NCI-H2081 treated with DMSO at 0.1 percent for 48 hours (cell line): ENCODE results near the gene RSKR.
A peak's percentile ranks its signal among the peaks of the same experiment; 100 is the strongest.
"Not testable (repeated sequence)": the region's sequence is repeated elsewhere in the genome, so short reads cannot be mapped to it uniquely, and the experiment has no call there.

Experiments
- DNase-seq: peaks from one replicate; lab custom pipeline; 2025; lab: John Stamatoyannopoulos, UW

Gene RSKR

DNA sequence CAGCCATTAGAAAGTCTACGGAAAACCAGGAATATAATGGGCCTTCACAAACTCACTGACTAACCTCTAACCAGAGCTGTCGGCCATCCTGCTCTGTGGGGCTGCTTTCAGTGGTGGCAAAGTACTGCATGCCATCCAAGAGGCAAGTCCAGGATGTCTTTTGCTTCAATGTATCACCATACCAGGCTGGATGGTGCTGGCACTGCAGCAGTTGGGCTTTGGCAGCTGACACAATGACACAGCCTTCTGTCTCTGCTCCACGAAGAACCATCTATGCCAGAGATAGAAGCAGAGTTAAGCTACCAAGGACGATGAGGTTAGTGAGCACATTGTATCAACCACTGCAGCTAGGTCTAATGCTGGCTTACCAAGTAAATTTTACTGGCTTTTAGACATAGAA, 9.7 kb upstream of the RSKR start:
- no peak for DNase-seq

DNA sequence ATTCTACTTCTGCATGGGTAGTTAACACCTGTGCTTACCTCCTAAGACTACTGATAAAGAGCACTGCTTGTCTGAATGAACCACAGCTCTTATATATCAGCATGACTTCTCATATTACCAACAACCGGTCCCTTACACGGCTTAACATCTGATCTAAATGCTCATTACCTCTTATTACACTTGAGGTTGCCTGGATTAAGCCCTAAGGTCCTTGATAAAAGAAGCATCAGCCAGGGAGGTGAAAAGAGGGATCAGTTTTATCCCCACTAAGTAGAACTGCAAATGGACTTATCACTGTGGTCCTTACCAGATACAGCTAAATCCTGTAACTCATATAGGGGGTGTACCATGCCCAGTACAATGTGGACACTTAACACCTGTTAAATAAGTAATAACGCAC, 8.2 kb upstream of the RSKR start:
- DNase-seq = no peak

DNA sequence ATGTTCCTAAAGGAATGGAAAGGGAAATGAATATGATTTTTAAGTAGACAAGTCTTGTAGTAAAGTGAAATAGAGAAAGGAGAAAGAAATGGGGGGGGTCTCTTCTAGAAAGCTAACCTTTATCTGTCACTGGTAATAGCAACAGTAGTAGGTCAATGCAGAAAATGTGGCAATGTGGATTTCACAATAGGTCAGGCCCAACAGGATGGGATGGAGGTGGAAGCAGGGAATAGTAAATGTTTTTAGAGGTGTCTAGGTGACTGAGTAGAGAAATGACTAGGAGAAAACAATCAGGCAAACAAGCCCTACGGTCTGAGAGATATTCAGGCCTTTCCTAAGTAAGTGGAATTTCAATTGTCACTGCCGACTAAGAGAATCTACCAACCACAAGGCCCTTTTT, 6.0 kb upstream of the RSKR start:
- DNase-seq = no peak

DNA sequence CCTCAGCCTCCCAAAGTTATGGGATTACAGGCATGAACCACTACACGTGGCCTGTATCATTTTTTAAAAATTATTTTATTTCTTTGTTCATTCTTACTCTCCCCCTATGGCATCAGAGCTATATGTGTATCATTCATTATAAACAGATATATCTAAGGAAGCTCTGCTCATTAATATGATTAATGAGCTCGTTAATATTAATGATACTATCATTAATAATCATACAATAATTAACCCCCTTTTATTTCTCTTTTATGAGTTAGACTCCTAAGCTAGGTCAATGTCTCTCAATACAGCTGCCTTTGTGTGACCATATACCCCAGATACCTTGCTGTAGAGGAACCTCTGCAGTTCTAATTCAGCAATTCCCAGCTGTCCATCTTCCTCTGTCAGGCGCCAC, 4.5 kb upstream of the RSKR start:
- no peak for DNase-seq

DNA sequence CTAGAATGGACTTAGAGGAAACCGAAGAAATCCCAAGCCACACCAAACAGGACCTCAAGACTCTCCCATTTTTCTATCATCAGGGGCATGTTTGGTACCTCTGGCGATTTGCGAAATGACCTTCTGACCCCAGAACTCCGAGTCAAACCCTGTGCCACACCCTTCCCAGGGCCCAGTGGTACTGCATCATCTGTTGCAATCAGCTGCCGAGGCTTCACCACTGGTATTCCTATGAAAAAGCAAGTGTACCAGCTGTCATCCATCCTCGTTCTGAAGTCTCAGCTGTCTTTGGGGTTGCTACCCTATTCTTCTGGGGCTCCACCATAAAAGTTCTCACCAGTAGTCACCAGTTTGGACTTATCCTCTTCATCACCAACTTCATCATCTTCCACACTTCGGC, 2.3 kb upstream of the RSKR start:
- DNase-seq = no peak

DNA sequence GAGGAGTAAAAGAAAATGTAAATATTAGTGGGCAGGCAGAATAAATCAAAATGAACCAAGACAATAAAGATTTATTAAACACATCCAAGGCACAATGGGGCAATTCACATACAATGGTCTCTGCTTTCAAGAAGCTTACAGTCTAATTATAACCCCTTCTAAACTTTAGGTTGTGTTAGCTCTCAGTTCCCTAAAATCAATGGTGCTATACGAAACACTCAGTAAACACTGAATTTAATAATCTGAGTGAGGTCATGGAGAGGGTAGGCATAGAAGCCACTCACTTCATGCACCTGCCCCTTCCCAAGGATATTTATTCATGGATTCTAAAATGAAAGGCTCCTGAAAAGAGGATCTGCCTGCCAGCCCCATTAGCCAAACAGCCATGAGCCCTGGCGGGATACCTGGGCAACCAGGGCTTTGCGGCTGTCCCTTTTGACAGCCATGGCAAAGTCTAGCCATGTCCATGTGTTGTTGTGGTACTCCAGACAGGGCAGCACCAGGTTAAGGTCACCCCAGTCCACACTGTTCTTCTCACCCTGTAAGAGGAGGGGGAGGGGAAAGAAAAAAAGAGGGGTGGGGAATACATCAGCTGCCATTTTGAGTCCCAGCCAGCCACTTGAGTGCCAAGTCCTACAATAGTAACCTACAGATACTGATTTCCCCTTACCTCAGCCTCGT, 1.4 kb upstream of the RSKR start:
- DNase-seq = no peak

DNA sequence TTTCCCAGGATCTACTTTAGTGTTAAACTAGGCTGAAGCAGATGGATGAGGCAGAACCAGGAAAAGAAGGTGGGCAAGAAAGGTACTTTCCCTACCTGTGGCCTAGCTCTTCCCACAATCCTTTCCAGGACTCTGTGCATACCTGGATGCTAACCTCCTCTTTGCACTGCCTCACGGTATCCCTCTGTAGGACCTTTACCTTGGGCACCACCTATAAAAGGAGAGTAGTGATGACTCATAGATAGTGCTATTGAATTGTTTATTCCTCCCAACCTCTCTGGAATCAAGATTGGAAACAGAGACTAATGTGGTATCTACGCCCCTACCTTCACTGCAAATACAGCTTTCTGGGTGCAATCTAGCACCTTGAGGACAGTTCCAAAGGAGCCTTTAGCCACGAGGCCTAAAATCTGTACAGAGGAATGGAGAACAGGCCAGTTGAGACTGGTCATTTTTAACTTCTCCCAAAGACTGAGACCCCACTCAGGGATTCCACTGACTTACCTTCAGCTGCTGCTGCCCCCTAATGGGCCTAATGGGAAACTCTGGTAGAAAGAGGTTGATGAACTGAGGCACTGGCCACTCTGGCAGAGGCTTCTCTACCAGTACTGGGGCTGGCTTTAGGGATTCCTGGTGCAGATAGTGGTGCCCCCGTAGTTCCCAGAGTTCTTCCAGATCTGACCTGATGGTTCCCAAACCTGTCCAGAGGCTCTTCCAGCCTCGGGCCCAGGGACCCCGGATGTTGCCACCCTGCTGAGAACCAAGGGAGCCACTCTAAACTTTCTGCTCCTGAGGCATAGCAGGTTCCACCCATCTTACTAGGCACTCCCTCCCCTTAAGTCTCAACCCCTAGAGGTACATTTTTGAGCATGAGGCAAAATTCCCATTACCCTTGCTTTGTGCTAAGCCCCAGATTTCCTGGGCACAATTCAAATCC, 781 bp downstream of the RSKR start:
- no peak for DNase-seq

DNA sequence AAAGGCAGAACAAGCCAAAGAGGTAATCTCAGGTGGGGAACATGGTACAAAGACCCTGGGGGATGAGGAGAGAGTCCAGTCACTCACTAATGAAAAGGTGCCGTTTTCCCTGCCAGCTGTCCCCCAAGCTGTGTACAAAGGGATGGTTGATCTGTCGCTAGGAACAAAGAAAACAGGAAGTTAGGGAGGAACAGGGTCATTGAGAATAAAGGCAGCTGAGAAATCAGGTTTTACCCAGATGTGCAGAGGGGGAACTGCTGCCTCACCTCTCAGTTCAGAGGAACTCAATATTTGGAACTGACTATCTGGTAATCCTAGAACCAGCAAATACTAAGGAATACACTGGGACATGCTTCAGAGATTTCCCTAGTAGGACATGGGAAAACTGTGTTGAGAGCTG, 1.5 kb downstream of the RSKR start:
- DNase-seq = no peak

DNA sequence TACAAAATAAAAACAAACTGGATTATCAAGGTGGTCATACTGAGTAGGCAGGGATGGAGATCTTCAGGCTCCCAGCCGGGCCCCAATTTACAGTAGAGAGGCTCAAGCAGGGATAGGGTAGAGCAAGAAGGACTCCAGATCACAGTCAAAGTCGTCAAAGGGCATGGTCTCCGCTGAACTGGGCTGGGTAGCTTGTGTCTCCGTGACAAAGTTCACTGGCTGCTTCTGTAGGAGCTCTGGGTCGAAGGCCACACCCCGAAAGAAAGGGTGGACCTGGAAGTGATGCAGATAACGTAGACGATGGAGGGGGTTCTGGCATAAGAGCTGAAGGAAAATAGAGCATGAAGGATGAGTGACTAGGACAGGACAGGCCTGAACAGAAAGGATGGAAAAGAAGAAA, 3.6 kb downstream of the RSKR start:
- DNase-seq = no peak

DNA sequence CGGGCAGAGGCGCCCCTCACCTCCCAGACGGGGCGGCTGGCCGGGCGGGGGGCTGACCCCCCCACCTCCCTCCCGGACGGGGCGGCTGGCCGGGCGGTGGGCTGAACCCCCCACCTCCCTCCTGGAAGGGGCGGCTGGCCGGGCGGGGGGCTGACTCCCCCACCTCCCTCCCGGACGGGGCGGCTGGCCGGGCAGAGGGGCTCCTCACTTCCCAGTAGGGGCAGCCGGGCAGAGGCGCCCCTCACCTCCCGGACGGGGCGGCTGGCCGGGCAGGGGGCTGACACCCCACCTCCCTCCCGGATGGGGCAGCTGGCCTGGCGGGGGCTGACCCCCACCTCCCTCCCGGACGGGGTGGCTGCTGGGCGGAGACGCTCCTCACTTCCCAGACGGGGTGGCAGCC, 10.0 kb downstream of the RSKR start:
- not testable (repeated sequence) for DNase-seq

DNA sequence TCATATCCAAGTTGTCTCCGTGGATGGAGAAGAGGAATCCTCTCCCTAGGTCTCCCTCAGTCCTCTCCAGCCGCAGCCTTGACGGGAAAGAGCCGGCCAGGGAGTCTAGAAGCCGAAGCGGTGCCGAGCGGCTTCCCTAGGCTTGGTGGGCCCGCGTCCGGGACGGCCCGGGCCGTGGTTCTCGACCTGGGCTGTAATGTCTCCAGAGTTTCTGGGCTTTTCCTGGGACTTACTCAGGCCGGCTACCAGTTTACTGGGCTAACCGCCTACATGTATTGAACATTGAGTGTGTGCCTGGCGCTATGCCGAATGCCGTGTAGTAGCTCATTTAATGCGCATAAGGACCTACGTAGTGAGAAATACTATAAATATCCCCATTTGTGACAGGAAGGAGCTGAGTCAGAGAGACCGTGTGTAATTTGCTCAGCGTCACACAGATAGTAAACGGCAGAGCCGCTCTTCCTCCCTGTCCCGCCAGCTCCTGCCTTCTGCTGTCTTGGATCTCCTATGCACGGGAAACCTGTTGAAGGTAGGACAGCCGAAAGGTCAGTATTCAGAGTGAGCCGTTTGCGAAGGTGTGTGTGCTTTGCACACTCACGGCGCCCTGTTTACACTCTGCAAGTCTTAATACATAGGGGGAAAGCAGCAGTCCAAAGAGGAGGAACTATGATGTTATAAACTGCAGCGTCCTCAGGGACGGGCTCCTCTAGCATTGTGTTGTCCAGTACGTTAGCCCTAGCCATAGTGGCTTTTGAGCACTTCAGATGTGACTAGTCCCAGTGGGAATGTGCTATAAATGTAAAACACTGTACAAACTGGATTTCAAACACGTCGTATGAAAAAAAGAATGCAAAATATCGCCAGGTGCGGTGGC, 14.4 kb downstream of the RSKR start:
- no peak for DNase-seq

DNA sequence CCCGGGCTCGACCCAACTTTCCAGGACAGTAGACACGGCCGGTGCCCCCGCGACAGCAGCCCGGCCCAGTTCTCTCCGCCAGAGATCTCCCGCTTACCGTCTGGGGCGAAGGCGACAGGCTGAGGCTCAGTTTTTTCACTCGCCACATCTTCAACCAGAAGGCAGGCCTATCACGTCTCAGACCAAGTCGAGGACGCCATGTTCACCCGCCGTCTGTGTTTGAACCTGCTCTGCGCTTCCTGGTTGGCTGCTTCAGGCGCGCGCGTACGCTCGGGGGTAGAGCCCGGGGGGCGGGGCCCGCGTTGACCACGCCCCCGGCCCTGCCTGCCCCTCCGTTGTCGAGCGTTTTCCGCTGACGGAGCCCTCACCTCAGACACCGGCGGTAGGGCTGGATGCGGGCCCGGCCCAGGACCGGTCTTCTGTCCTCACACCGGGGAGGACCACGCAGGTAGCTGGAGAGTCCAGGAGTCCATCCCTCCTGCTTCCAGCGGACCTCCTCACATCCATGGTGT, 15.1 kb downstream of the RSKR start, which contains the start of gene SPAG5:
Gene SPAG5 (minus strand): TSS at position 227 of the 512 bp plus-strand sequence. CDS start 79 bp downstream, at position 148.
- DNase-seq = peak; percentile 41

DNA sequence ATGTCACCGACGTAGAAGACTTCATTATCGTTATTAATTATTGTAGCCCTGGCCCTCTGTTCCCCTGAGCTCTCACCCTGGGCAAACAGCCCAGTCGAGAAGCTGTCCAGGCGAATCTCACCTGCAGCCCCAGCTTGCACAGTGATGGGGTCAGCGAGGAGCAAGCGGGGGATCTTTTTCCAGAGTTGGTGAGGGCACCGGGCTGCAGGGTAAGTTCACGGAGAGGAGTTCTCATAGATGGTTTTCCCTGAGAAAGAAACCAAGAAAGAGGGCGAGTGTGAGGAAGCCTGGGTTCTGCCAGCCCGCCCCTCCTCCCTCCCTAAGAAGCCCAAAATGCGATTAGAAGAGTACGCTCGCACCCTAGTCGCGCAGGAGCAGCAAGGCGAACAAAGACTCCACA, 15.6 kb downstream of the RSKR start:
- no peak for DNase-seq

DNA sequence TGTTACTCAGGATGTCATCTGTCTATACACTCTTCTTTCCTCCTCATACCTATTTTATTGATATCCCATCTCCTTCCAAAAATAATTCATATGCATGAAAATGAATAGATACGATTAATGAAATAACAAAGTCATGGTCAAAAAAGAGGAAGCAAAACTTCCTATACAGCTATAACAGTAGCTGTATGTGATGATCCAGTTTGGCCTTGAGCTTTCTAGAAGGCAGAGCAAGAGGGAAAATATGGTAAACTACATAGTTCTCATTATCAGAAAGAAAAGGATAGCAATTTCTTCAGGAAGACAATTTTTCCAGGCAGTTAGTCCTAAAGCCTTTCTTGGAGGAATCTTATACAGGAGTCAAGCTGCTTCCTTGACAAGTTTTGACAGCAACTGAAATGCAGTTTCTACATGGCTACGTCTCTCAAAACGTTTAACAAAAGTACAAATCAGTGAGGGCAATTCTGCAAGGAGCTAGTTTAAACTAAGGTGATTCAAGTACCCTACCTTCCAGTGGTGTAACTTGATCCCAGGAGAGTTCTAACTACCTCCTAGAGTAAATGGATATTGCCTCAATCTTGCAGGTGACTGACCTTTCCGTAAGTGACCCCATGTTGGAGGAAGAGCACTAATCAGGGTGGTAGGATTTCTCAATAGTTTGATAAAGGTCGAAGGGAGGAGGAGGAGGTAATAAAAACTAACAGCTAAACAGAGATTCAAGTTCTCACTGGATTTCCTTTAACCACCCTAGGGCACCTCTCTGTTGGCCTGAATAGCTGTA, 16.2 kb downstream of the RSKR start:
- DNase-seq = no peak

DNA sequence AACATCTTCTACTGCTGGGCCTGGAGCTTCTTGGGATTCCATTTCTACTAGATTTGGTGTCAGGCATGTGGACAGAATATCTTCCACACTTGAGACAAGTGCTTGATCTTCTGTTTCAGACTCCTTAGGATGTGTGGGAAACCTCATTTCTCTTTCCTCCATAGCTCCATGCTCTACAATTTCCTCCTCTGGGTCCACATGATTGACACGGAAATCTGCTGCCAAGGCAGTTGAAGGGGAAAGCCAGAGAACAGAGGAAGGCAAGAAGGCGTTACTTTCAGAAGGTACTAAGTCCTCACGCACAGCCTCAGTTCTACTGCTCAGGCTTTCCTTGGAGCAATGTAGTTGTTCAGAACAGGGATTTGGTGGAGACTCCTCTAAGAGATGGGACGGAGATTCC, 21.7 kb downstream of the RSKR start:
- DNase-seq = no peak

DNA sequence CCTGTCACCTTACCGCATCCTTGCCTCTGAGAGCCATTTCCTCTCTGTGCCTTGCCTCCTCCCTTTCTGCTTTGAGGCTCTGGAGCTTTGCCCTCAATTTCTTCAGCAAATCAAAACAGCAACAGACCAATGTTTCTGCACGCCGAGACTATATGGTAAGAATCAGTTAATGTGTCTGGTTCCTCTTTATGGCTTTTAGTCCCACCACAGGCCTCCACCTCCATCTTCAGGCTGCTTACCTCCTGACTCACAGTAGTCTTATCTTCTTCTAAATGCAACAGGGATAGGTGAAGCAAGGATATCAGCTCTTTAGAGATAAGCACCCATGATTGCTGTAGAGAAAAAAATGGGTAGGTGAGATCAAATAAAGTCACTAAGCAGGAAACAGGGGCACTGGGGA, 28.1 kb downstream of the RSKR start:
- no peak for DNase-seq

DNA sequence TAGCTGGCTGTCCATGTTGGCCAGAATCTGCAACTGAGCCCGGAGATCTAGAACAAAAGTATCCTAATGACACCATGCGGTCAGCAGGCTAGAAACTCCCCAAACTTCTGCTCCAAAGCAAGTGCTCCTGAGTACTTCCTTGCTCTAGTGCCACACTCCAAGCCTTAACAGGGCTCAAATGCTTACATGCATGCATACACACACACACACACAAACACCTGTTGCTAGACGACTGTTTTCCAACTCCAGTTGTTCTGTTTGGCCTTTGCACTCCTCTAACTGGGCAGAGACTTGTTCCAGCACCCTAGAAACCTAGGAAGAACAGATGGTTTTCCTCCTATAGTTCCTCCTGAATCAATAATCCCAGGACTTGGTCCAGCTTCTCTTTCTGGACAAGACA, 29.6 kb downstream of the RSKR start:
- no peak for DNase-seq

DNA sequence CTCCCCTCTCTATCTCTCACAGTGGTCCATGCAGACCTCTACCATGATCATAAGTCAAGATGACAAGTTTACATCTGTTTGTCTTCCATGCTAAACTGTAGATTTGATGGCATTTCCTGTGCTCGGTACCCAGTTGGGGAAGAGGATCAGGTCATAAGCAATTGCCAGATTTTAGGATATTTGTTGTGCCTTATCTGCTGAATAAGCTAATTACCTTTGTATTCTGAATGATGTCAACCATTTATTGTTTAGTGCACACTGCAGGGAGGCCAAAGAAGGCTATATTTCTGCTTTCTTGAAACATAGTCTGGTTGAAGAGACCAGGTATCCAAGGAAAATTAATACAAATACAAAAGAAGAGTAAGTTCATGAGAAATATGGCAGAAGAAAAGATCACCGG, 31.5 kb downstream of the RSKR start:
- DNase-seq = no peak

DNA sequence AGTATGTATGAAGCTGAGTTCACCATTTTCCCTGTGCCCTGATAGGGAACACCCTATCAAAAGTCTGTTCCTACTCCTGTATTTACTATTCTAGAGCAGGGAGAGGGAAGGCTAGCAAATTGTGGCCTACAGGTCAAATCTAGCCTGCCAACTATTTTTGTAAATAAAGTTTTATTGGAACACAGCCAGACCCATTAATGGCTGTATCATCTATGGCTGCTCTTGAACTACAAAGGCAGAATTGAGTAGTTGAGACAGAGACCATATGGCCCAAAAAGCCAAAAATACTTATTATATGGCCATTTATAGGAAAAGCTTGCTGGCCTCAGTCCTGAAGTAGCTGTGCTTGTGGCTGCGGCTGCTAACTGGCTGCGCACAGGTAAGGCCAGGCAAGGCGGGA, 33.0 kb downstream of the RSKR start:
- no peak for DNase-seq

DNA sequence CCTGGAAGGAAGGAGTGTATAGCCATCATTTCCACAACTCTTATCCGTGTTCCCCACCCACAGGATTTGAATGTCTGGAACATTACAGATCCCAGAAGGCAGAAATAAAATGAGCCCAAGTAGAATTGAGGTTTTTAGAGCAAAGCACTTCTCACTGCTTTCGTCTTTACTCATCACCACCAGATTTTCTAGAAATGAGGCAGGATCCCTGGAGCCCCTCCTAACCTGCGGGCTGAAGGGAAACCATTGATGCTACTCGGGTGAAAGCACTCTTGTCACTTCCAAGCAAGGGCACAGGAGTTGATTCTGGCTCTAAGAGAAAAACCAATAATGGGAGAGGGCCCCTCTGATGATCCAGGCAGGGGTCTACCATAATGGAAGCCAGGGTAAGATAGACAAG, 34.5 kb downstream of the RSKR start:
- no peak for DNase-seq
